Suprapubic skin (tissue), 4 donors: Measurements from ENCODE around the gene CATSPERD. TPM values are rescaled to one million over a fixed set of nuclear protein-coding genes. Genes with fewer than 3 reads are reported as not detected.

Experiments
- DNase-seq, 2 donors: peaks; one replicate each; pipeline ENCODE4 v3.0.0-alpha.2; 2019; ENCODE audit warnings: low spot score in 2 of 2
- H3K27ac ChIP-seq: fragments of 200-600 bp; sonication (generic); one replicate; pipeline ENCODE4 v1.5.1; 2019
- H3K27me3 ChIP-seq: fragments of 200-600 bp; sonication (generic); one replicate; pipeline ENCODE4 v1.5.1; 2019
- H3K36me3 ChIP-seq: fragments of 200-600 bp; sonication (generic); one replicate; pipeline ENCODE4 v1.5.1; 2019
- H3K4me1 ChIP-seq: fragments of 200-600 bp; sonication (generic); one replicate; pipeline ENCODE4 v1.5.1; 2019
- H3K4me3 ChIP-seq: fragments of 200-600 bp; sonication (generic); one replicate; pipeline ENCODE4 v1.5.1; 2019; ENCODE audit warnings: mild to moderate bottlenecking
- H3K9me3 ChIP-seq: fragments of 200-600 bp; sonication (generic); one replicate; pipeline ENCODE4 v1.5.1; 2019
- CTCF ChIP-seq, 2 donors: fragments of 200-600 bp in 1 of 2; fragments of 450-650 bp in 1 of 2; sonication (generic) in 1 of 2; IDR thresholded peaks; one replicate each; pipeline ENCODE4 v1.5.1; 2016 to 2019; ENCODE audit warnings: antibody characterized with exemption in 2 of 2, mild to moderate bottlenecking in 1 of 2, moderate library complexity in 1 of 2
- EP300 ChIP-seq: sonication (generic); formaldehyde crosslinking; IDR thresholded peaks from one replicate; pipeline ENCODE4 v1.6.1; 2017; ENCODE audit warnings: antibody characterized with exemption
- POLR2A ChIP-seq, 2 donors: fragments of 450-650 bp; IDR thresholded peaks; one replicate each; pipeline ENCODE4 v1.6.1; 2017; ENCODE audit warnings: antibody characterized with exemption in 2 of 2, mild to moderate bottlenecking in 2 of 2, moderate library complexity in 2 of 2
- POLR2AphosphoS5 ChIP-seq, 3 donors: sonication (generic); formaldehyde crosslinking; IDR thresholded peaks; one replicate each; pipeline ENCODE4 v1.6.1; 2017; ENCODE audit warnings: antibody characterized with exemption in 3 of 3
- WGBS: methylation state at CpG from one replicate; pipeline ENCODE4 v1.1.5; 2018; 5-methylcytosine and 5-hydroxymethylcytosine counted together
- total RNA-seq, 4 donors: library from RNA; depleted of rRNA; stranded (reverse); fragments of >200 nt; gene quantifications; one replicate each; pipeline ENCODE4 v1.1.0, GENCODE V29; 2016

CATSPERD gene
- total RNA-seq, 4 donors from 2014 or later, result 0.24 TPM; not detected in 3

- Histone ChIP-seq H3K9me3 (no peaks in the 10 kb centered on the region), H3K36me3 (peaks cover 81% of the 10 kb centered on the region), H3K27me3 (no peaks in the 10 kb centered on the region), H3K4me1 (no peaks in the 10 kb centered on the region), H3K4me3 (no peak overlapping the region), H3K27ac (no peak overlapping the region)
- TF ChIP-seq EP300 (no peak), POLR2AphosphoS5 (IDR thresholded peaks at IDR 0.05) (no peak), POLR2A (IDR thresholded peaks at IDR 0.05) (no peak), CTCF (IDR thresholded peaks at IDR 0.05) (no peak)
- DNase-seq, result no peak
- WGBS, result 84% methylated on average over 13 of the region's 16 CpGs
Observed at GRCh38 chr19:5705552-5705951, 14.9 kb upstream of the CATSPERD start.

- Histone ChIP-seq H3K9me3 (no peaks in the 10 kb centered on the region), H3K4me3 (no peak overlapping the region), H3K4me1 (no peaks in the 10 kb centered on the region), H3K36me3 (peaks cover 86% of the 10 kb centered on the region), H3K27me3 (no peaks in the 10 kb centered on the region), H3K27ac (no peak overlapping the region)
- TF ChIP-seq CTCF (IDR thresholded peaks at IDR 0.05) (no peak), EP300 (no peak), POLR2AphosphoS5 (IDR thresholded peaks at IDR 0.05) (no peak), POLR2A (IDR thresholded peaks at IDR 0.05) (no peak)
- DNase-seq, result no peak
- WGBS, result 96% methylated on average over 16 of the region's 35 CpGs
Observed at GRCh38 chr19:5706876-5707573, 13.4 kb upstream of the CATSPERD start.

- WGBS, result 89% methylated on average over 14 of the region's 37 CpGs
- peaks cover 94% of the 10 kb centered on the region for H3K36me3 ChIP-seq
- no peaks in the 10 kb centered on the region for H3K4me1 ChIP-seq
- H3K9me3 ChIP-seq, result no peaks in the 10 kb centered on the region
- no peak for DNase-seq
- no peak overlapping the region for H3K4me3 ChIP-seq
- no peak overlapping the region for H3K27ac ChIP-seq
- TF ChIP-seq CTCF (IDR thresholded peaks at IDR 0.05) (no peak), POLR2AphosphoS5 (IDR thresholded peaks at IDR 0.05) (no peak), POLR2A (IDR thresholded peaks at IDR 0.05) (no peak), EP300 (no peak)
- H3K27me3 ChIP-seq, result no peaks in the 10 kb centered on the region
Observed at GRCh38 chr19:5707576-5708575, 12.6 kb upstream of the CATSPERD start.

DNA sequence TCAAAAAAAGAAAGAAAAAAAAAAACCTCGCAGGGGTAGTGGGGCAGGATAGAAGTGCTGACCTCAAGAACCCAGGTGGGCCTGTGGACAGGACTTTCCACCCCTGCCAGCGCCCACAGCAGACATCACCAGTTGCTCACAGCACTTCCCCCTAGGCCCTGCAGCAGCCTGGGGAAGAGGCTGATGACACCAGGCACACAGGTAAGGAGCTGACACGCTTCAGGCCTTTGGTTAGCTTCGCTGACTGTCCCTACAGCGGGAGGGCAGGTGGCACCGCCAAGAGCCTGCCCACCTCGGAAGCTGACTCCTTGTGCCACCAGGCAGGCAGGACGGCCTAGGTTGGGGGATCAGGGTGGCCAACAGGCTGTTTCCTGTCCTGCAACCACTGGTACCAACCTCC is 9.4 kb upstream of the CATSPERD start:
- 97% methylated on average over 2 of the region's 8 CpGs for WGBS
- TF ChIP-seq POLR2A (IDR thresholded peaks at IDR 0.05), result no peak
- TF ChIP-seq CTCF (IDR thresholded peaks at IDR 0.05), result no peak
- no peak overlapping the region for H3K27ac ChIP-seq
- H3K4me3 ChIP-seq, result no peak overlapping the region
- no peaks in the 10 kb centered on the region for H3K9me3 ChIP-seq
- no peaks in the 10 kb centered on the region for H3K4me1 ChIP-seq
- no peak for DNase-seq
- H3K27me3 ChIP-seq, result no peaks in the 10 kb centered on the region
- H3K36me3 ChIP-seq, result peaks cover 75% of the 10 kb centered on the region

DNA sequence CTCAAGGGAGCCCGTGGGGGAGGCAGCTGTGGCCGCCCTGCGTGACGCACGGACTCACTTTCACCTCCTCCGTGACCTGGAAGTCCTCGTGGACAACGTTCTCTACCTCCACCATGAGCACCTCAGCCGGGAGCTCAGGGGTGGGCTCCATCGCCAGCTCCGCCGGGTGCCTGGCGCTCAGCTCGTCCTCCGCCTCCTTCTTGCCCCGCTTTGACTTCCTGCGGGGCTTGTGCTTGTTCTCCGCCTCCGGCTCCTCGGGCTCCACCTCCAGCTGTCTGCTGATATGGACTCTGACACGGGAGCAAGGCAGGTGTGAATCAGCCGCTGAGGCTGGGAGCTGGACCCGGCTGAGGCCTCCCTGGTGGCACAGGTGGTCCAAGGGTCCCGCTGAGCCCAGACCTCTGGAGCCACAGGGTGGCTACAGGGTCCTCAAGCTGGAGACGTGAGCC is 8.7 kb upstream of the CATSPERD start:
- Histone ChIP-seq H3K36me3 (peaks cover 68% of the 10 kb centered on the region), H3K9me3 (no peaks in the 10 kb centered on the region), H3K4me3 (no peak overlapping the region), H3K4me1 (no peaks in the 10 kb centered on the region), H3K27ac (no peak overlapping the region), H3K27me3 (no peaks in the 10 kb centered on the region)
- TF ChIP-seq CTCF (IDR thresholded peaks at IDR 0.05) (no peak), EP300 (no peak), POLR2A (IDR thresholded peaks at IDR 0.05) (no peak), POLR2AphosphoS5 (IDR thresholded peaks at IDR 0.05) (no peak)
- WGBS, result 90% methylated on average over 24 of the region's 25 CpGs
- DNase-seq, result no peak
